NCI-H510A treated with DMSO at 0.1 percent for 48 hours (cell line): ENCODE data around the gene INTS11.
"Not testable (repeated sequence)": the region's sequence is repeated elsewhere in the genome, so short reads cannot be mapped to it uniquely, and the experiment has no call there.

Experiments
- DNase-seq: peaks from one replicate; lab custom pipeline; 2025; lab: John Stamatoyannopoulos, UW

INTS11 gene

DNA sequence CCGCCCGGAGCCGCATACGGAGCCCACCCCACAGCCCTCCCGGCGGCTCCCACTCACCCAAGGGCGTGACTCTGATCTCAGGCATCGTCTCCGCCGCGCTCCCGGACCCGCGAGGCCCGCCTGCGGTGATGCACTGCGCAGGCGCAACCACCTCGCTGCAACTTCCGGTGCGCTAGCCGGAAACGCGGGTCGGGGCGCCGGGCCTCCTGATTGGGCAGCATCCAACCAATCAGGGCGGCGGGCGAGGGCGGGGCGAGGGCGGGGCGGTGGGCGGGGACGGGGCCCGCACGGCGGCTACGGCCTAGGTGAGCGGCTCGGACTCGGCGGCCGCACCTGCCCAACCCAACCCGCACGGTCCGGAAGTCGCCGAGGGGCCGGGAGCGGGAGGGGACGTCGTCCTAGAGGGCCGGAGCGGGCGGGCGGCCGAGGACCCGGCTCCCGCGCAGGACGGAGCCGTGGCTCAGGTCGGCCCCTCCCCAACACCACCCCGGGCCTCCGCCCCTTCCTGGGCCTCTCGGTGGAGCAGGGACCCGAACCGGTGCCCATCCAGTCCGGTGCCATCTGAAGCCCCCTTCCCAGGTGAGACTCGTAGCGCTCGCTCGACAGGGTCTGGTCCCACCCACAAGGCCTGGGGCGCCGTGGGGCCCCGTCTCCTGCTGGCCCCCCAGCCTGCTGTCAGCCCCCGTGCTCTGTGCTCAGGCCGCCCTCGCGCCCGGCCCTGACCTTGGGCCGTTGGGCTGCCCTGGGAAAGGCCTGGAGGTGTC is at the start of gene INTS11, which contains the start of gene CPTP:
Gene INTS11 (minus strand): TSS at position 137 of the 764 bp plus-strand sequence. CDS start 52 bp downstream, at position 85.
Gene CPTP (plus strand): TSS at position 279 of the 764 bp plus-strand sequence. CDS start 2,109 bp downstream, outside the sequence.
- peak; percentile 98 for DNase-seq

DNA sequence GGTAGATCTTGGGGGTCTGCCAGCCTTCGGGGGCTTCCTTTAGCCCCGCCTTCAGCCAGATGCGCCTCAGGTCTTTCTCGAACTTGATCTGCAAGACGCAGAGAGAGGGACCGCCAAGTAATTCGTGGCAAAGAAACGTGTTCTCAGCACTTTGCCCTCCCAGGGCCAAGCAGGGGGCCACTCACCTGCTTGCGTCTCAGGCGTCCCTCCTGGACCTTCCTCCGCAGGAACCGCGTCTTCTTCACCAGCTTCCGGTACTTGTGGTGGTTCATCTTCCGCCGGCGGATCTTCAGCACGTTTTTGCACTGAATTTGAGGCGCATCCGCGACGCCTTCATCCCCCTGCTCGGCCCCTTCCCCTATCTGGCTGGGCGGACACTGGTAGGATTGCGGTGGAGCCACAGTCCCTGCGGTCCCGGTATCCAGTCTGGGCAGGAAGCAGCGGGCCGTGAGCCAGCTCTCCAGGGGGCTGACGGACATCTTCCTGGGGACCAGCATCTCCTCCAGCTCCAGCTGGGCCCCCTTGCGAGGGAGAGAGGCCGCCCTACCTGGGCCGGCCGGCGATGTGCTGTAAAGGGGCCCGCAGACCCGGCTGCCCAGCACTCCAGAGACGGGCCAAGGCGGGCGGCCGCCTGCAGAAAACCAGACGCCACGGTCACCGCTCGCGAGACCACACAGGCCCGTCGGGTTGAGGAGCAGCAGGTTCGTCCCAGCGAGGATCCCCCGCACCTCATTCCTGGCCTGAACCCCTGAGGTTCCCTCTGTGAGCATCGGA is 49.5 kb upstream of the INTS11 start:
- no peak for DNase-seq

DNA sequence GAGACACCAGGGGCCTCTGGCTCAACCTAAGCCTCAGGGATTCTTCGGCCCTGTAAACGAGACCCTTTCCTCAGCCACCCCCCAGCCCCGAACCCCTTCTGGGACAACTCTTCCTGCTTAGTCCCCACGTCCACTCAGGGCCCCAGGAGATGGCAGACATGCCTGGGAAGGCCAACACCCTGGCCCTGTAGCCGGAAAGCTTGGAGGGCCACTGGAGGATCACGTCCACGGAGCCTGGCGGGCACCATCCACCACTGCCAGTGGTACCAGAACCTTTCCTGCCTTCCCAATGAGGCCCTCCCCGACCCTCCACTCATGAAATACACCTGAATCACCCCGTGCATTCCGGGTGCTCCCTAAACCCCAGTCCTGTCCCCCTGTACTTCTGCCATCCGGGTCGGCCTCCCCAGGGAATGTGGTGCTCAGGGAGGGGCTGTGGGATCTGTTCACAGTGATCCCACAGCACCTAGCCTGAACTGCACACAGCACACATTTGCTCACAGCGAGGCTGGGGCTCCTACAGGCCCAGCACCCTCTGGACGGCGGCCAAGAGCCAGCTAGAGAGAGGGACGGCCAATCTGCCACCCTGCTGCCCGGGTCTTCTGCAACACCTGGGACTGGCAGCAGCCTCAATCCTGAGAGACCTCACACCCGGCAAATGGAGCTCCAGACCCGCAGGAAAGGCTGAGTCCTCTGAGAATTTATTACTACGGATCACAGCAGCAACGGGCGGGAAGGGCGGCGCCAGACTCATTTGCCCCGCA is 48.8 kb upstream of the INTS11 start:
- DNase-seq = no peak

DNA sequence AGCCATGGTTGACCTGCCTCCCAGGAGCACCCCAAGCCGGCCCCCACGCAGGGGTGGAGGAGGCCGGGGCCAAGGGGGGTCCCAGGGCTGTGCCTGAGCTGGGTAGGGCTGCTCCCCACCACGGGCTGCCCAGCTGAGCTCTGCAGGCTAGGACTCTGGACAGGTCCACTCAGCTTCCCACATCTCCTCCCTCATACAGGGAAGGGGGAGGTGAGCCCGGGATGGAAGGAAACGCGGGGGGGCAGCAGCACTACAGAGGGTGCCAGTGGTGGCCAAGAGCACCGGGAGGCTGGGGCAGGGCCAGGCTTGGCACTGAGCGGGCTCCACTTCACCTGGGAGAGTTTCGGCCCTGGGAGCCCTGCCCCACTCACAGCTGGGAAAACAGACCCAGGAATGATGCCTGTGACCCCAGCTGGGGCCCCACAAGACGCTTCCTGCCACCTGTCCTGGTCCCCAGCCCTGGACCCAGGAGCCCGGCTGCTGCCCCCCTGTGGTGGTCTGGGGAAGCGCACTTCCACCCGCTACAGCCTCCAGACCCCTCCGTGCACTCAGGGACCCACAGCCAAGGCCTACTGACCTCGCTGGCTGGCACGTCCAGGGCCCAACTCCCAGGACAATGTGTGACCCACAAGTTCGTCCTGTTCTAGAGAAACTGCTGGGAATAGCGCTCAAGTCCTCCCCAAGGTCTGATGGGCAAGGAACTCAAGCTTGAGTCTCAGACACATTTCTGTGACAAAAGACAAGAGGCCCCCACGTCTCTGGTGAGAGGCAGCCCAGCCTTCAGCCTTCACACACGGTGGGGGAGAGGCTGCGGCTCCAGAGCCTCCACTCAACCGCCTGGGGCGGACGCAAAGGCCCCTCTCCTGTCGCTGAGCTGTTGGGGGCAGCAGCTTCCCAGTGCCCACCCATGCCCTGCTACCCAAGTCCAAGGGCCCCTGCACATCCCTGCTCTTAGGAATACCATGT is 47.6 kb upstream of the INTS11 start:
- DNase-seq = peak; percentile 79

DNA sequence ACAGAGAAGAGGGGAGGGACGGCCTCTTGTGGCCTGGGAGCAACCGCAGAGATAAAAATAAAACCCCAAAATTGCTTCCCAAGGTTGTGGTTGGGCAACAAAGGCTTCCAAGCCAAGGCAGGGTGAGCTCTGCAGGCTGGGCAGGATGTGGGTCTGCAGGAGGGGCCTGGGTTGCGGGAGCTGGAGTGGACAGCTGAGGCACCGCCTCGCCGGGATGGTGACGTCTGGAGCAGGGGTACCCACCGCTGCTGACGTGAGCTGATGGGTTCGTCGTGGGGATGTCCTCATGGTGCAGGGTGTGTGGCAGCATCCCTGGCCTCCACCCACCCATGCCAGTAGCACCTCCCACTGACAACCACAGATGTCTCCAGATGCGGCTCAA is 46.9 kb upstream of the INTS11 start:
- DNase-seq = no peak

DNA sequence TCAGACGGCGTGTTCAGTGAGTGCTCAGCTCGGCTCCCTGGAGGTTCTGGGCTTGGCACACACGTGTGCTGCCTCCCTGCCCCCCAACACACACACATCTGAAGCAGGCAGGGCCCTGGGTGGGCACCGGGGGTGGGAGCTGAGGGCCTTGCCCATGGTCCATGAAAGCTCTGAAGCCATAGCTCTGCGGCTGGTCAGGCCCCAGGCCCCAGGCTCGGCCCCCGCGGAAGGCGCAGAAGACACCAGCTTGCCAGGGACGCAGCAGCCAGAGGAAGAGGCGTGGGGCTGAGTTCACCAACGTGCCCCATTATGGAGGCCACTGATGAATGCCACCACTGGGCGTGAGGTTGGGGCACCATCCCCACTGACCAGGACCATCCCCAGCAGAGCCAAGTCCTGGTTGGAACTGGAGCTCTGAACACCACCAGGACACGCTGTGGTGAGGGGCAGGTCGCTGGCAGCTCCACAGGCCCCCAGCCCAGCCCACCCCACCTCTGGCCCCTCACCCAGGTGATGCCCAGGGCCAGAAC is 46.4 kb upstream of the INTS11 start:
- DNase-seq = no peak

DNA sequence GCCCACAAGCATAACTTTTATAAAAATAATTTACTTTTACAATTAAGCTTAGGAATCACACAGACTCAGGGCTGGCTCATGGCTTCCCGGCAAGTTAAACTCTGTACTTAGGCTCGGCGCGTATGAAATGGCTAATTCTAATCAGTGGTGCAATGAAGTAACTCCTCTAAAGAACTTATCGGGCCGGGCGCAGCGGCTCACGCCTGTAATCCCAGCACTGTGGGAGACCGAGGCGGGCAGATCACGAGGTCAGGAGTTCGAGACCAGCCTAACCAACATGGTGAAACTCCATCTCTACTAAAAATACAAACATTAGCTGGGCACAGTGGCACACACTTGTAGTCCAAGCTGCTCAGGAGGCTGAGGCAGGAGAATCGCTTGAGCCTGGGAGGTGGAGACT is 45.6 kb upstream of the INTS11 start:
- not testable (repeated sequence) for DNase-seq

DNA sequence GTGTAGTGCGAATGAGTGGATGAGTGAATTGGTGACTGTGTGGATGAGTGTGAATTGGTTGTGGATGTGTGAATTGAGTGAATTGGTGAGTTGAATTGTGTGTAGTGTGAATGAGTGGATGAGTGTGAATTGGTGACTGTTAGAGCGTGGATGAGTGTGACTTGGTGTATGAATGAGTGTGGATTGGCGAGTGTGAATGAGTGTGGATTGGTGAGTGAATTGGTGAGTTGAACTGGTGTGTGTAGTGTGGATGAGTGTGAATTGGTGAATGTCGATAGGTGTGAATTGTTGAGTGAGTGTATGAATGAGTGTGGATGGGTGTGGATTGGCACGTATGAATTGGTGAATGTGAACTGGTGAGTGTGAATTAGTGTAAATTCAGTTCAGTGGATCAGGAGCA is 42.9 kb upstream of the INTS11 start:
- DNase-seq = no peak

DNA sequence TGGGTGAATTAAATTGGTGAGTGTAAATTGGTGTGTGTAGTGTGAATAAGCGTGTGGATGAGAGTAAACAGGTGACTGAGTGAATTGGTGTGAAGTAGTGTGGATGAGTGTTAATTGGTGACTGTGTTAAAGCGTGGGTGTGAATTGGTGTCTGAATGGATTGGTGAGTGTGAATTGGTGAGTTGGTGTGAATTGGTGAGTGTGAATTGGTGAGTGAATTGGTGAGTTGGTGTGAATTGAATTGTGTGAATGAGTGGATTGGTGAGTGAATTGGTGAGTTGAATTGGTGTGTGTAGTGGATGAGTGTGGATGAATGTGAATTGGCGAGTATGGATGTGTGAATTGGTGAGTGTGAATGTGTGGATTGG is 42.2 kb upstream of the INTS11 start:
- no peak for DNase-seq

DNA sequence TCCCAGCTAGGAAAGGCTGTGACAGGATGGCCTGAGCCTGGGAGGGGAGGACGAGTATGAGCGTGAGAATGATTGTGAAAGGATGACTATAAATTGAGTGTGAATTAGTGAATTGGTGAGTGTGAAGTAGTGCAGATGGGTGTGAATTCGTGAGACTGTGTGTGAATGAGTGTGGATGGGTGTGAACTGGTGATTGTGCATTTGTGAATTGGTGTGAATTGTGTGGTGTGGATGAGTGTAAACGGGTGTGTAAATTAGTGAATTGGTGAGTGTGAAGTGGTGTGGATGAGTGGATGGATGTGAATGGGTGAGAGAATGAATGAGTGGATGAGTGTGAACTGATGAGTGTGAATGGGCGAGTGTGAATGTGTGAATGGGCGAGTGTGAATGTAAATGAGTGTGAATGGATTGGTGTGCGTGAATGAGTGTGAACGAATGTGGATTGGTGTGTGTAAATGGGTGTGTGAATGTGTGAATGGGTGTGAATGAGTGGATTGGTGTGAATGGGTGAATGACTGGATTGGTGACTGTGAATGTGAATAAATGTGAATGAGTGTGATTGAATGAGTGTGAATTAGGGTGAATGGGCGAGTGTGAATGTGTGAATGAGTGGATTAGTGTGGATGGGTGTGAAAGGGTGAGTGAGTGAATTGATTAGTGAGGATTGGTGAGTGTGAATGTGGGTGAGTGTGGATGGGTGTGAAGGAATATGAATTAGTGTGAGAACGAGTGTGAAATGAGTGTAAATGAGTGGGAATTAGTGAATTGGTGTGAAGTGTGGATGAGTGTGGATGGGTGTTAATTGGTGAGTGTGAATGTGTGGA is 41.6 kb upstream of the INTS11 start:
- DNase-seq = no peak

DNA sequence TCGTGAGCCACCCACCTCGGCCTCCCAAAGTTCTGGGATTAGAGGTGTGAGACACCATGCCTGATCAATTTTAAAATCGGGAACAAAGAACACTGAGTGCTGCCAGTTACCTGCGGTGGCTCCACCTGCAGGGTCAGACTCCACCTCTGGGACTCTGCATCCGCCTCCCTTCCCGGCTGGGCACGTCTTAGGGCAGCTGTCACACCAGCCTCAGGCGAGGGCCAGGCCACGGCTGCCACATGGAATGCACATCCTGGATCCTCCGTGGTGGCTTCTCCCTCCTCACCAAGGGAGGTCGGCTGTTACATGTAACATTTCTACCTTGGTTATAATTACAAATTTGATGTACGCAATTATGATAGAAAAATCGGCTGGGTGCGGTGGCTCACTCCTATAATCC is 39.8 kb upstream of the INTS11 start:
- no peak for DNase-seq

DNA sequence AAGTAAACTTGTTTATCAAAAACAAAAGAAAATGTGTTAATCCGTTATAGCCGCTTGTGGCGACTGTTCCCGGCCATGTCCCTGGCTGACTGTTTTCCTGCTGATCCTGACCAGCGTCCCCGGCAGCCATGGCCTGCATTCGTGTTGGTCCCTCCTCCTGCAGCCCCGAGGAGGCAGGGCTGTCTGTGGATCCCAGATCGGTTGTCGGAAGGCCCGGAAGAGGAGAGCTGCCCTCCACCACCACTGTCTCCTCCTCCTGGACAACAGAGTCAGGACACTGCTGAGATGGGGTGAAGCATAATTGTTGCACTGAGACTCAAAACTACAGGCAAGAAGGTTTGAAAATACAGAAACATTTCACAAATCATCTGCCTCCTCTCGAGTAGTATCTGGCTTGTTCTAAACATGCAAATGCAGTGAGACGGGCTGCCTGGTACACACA is 37.5 kb upstream of the INTS11 start:
- peak; percentile 71 for DNase-seq

DNA sequence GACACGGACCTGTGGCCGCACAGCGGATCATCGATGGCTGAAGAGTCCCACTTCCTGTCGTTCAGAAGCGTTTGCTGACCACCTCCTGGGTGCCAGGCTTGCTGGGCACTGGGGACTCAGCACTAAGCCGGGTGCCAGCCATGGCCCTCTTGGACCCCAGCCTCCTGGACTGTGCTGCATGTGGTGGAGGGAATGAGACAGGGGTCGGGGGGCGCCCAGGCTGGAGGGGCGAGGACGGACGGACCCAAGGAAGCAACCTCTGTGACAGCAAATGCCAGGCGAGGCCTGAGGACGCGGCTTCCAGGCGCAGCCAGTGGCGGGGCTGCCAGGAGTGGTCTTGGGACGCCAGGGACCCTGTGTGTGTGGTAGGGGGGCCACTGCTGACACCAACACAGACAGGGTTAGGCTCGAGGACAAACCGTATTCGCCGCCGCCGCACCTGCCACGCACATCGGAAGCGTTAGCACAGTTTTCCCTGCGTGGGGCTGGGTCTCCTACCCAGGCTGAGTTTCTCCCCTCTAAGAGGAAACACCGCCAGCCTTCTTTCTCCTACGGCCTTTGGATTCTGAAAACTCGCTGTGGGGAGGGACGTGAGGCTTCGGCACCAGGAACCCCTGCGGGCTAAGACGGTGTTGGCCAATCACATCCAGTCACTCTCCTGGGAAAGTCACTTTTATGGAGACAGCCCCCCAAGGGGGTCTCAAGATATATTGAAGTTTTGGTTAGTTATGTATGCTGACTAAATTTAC is 36.9 kb upstream of the INTS11 start:
- DNase-seq = no peak

DNA sequence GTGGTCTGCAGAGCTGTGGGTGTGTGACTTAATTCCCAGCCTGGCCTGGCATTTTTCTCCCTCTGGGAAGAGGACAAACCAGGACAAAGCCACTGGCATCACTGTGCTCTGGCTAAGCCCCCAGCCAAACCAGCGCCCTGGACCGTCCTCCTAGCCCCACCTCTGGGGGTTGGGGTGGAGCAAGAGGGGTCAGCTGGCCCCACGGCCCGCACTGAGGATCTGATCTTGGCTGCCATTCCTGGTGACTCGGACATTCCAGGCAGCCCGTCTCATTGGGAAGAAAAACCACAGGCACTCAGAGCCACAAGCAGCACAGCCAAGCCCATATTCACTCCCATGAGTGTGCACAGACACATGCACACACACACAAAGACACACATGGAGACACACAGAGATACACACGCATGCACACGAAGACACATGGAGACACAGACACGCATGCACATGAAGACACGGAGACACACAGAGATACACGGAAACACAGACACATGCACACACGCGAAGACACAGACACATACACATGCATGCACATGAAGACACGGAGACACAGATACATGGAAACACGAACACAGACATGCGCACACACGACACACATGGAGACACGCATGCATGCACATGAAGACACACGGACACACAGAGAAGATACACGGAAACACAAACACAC is 36.2 kb upstream of the INTS11 start:
- DNase-seq = no peak

DNA sequence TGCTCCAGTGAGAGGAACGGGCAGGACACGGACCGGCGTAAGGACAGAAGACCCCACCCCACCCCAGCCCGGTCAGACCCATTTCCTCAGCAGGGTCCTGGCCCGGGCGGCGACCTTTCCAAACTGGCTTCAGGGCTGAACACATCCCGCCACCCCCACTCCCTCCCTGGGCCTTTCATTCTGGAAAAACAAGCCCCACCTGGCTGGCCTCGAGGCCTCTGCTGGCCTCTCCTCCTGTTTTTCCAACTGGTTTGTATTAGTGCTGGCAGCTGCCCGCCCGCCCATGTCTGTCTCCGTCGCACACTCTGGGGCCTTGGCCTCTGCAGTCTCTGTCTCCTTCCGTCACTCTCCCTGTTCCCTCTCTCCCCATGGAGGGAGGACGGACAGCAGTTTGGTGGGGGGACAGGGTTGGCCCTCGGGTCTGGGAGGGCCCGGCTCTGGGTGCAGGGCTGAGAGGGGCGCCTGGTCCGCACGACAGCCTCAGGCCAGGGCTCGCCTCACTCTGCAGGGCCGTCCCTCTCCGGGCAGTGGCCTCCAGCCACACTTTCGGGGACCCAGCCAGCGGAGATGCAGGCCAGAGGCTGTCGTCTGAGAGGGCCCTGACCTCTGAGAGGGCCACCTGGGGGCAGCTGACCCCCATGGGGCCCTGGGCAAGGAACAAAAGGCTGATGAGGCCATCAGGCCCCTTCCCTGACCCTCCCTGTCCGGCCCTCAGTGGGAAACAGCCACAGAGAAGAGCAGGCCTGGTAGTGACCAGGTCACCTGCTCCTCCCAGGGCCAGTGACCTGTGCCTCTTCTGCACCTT is 35.4 kb upstream of the INTS11 start:
- no peak for DNase-seq

DNA sequence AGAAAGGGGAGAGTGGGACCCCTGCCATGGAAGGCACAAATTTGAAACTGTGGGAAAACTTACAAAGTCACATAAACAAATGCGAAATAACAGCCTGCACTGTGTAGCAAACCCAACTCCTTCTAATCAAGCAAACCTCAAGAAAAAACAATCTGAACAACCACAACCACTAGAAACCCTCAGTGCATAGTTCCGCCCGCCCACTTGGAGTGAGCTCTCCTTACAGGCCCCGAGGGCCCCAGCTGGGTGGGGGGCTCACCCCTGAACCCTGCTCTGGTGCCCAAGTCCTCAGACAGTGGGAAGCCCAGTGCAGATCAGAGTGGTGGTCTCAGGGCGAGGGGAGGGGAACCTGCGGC is 34.8 kb upstream of the INTS11 start:
- DNase-seq = no peak

DNA sequence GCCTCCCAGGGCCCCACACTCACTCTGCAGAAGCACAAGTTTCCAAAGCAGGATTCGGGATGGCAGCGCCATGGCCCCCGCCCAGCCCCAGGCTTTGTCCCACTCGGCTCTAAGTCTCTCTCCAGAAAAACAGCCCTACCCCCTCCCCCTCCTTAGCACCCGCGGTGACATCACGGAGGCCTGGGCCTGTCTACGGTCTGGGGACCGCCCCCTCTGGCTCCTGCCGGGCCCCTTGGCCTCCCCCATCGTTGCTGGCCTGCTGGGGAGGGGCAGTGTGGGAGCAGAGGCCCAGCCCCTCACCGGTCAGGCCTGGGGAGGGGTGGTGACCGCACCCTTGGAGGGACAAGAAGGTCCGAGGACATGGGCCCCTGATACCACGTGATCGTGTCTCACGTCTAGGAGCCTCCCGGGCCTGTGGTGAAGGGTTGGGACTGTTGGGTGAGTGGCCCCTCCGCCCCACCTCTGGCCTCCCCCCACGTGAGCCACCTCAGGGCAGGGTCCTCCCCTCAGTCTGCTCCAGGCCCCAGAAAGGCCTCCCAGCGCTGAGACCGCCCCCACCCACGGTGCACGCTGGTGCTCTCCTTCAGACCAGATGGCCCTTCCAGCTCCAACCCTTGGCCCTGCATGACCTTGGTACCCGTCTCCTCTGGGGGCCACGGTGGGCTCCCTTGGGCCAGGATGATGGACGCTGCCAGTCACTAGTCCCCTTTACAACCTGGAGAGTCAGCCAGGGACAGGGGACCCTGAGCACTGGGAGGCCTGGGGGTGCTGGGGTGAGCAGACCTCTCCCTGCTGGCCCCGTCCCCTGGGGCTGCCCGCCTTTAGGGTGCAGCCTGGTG is 34.2 kb upstream of the INTS11 start, which contains the start of gene MXRA8:
Gene MXRA8 (minus strand): TSS at position 123 of the 839 bp plus-strand sequence. CDS start 51 bp downstream, at position 72.
- DNase-seq = no peak
